GM12878 (cell line): ENCODE data around the gene KIF20B. TPM values are rescaled to one million over a fixed set of nuclear protein-coding genes. Genes with fewer than 3 reads are reported as not detected.

Experiments used
- ATAC-seq: fragments of 200-7000 bp; cut with Tn5 transposase; 3 replicates; pipeline ENCODE4 v1.9.1; 2020; ENCODE audit warnings: mild to moderate bottlenecking, moderate library complexity
- BruUV-seq: library from RNA; stranded (reverse); fragments of 400-500 nt; replicated peaks from 2 replicates; lab custom pipeline; 2021; lab: Mats Ljungman, UMichigan
- CTCF ChIA-PET: fragments of 300-600 bp; sonication (Branson Sonifier 250); formaldehyde crosslinking; extraction: SDS; loops from one replicate; lab custom pipeline; 2021; ENCODE audit warnings: inconsistent platforms; lab: Yijun Ruan, JAX
- POLR2A ChIA-PET: fragments of 350-600 bp; formaldehyde crosslinking; extraction: SDS; loops from one replicate; lab custom pipeline; 2021; ENCODE audit warnings: inconsistent platforms; lab: Charles Lee
- RAD21 ChIA-PET: fragments of 300-600 bp; sonication (Branson Sonifier 250); formaldehyde crosslinking; loops from one replicate; lab custom pipeline; 2023; ENCODE audit warnings: antibody characterized with exemption; ENCODE audit not compliant: unreplicated experiment; lab: Charles Lee
- SMC1A ChIA-PET: fragments of 300-600 bp; sonication (Branson Sonifier 250); formaldehyde crosslinking; loops from one replicate; lab custom pipeline; 2023; ENCODE audit not compliant: unreplicated experiment, uncharacterized antibody; lab: Charles Lee
- DNase-seq: peaks from one replicate; pipeline ENCODE4 v3.0.0-alpha.2; 2011; ENCODE audit warnings: low read depth, low spot score
- FAIRE-seq: peaks from 3 replicates; lab custom pipeline; 2011; peaks lifted over from hg19 to GRCh38; lab: Jason Lieb, UNC
- H2AFZ ChIP-seq: 2 replicates; pipeline ENCODE4 v1.6.0; 2011; ENCODE audit warnings: low read depth, low read length, control low read depth; ENCODE audit not compliant: control insufficient read depth
- H3K27ac ChIP-seq: 2 replicates; pipeline ENCODE4 v1.5.1; 2011; ENCODE audit warnings: control low read depth; ENCODE audit not compliant: control insufficient read depth, insufficient read depth
- H3K27me3 ChIP-seq, 2 experiments: replicated peaks in 1 of 2; 2 replicates each; pipeline versions ENCODE4 v1.6.0 to v1.6.1; 2011; ENCODE audit warnings: low read length in 1 of 2; ENCODE audit not compliant: control insufficient read depth in 2 of 2, insufficient read depth in 2 of 2
- H3K36me3 ChIP-seq, 2 experiments: 2 replicates each; pipeline ENCODE4 v1.5.1; 2011; ENCODE audit warnings: low read length in 1 of 2; ENCODE audit not compliant: control insufficient read depth in 2 of 2, insufficient read depth in 2 of 2
- H3K4me1 ChIP-seq: 2 replicates; pipeline ENCODE4 v1.6.1; 2011; ENCODE audit warnings: mild to moderate bottlenecking, low read length, moderate library complexity, mixed read lengths; ENCODE audit not compliant: control insufficient read depth, insufficient read depth
- H3K4me2 ChIP-seq: 2 replicates; pipeline ENCODE4 v1.6.0; 2011; ENCODE audit warnings: control low read depth; ENCODE audit not compliant: control insufficient read depth, insufficient read depth
- H3K4me3 ChIP-seq: fragments of 200-600 bp; sonication (generic); 2 replicates; pipeline ENCODE4 v1.5.1; 2016
- H3K79me2 ChIP-seq: 2 replicates; pipeline ENCODE4 v1.6.0; 2011; ENCODE audit warnings: low read length; ENCODE audit not compliant: control insufficient read depth, insufficient read depth
- H3K9ac ChIP-seq: 2 replicates; pipeline ENCODE4 v1.8.0; 2011; ENCODE audit warnings: low read length, control low read depth, mixed read lengths; ENCODE audit not compliant: control insufficient read depth, insufficient read depth
- H3K9me3 ChIP-seq: replicated peaks from 3 replicates; pipeline ENCODE4 v1.5.1; 2011; ENCODE audit warnings: mild to moderate bottlenecking, low read length; ENCODE audit not compliant: control insufficient read depth, insufficient read depth
- H4K20me1 ChIP-seq: 2 replicates; pipeline ENCODE4 v1.6.0; 2011; ENCODE audit not compliant: control insufficient read depth, insufficient read depth
- ATF7 ChIP-seq: fragments of 450-650 bp; IDR thresholded peaks from 2 replicates; pipeline ENCODE4 v1.6.1; 2016; ENCODE audit warnings: low read depth, mild to moderate bottlenecking
- BCL11A ChIP-seq: IDR thresholded peaks from 2 replicates; pipeline ENCODE4 v1.6.1; 2011; ENCODE audit warnings: low read depth, low read length
- BHLHE40 ChIP-seq, 2 experiments: fragments of 450-650 bp in 1 of 2; IDR thresholded peaks; 2 replicates each; pipeline ENCODE4 v1.6.1; 2011 to 2017; ENCODE audit warnings: low read depth in 2 of 2, borderline replicate concordance in 1 of 2, improper control_type of control experiment in 1 of 2, low read length in 1 of 2, mild to moderate bottlenecking in 1 of 2
- CHD2 ChIP-seq: IDR thresholded peaks from 2 replicates; pipeline ENCODE4 v1.6.1; 2011; ENCODE audit warnings: low read depth, low read length, improper control_type of control experiment, borderline replicate concordance
- EGR1 ChIP-seq, 2 experiments: IDR thresholded peaks; 1 replicate in 1 of 2; 2 replicates in 1 of 2; pipeline ENCODE4 v1.6.1; 2011 to 2012; ENCODE audit warnings: low read depth in 2 of 2, low read length in 2 of 2, borderline replicate concordance in 1 of 2, mild to moderate bottlenecking in 1 of 2, moderate library complexity in 1 of 2
- ESRRA ChIP-seq: IDR thresholded peaks from 2 replicates; pipeline ENCODE4 v1.6.1; 2012; ENCODE audit warnings: mild to moderate bottlenecking, low read length, improper control_type of control experiment
- IKZF1 ChIP-seq: fragments of 450-650 bp; conservative IDR thresholded peaks from 2 replicates; pipeline ENCODE4 v1.6.1; 2017; ENCODE audit warnings: antibody characterized with exemption, mild to moderate bottlenecking
- MLLT1 ChIP-seq: fragments of 450-650 bp; IDR thresholded peaks from 2 replicates; pipeline ENCODE4 v1.6.1; 2016; ENCODE audit warnings: mild to moderate bottlenecking
- MYB ChIP-seq: fragments of 150-350 bp; IDR thresholded peaks from 2 replicates; pipeline ENCODE4 v1.6.1; 2014; ENCODE audit warnings: mild to moderate bottlenecking, low read depth, low read length, borderline replicate concordance
- NFIC ChIP-seq: IDR thresholded peaks from 2 replicates; pipeline ENCODE4 v1.6.1; 2012; ENCODE audit warnings: low read depth, mild to moderate bottlenecking, inconsistent platforms, low read length, moderate library complexity
- RFX5 ChIP-seq: IDR thresholded peaks from 2 replicates; pipeline ENCODE4 v1.6.1; 2011; ENCODE audit warnings: low read depth, low read length, improper control_type of control experiment
- ZNF384 ChIP-seq: IDR thresholded peaks from 2 replicates; pipeline ENCODE4 v1.6.1; 2012; ENCODE audit warnings: low read depth, mild to moderate bottlenecking, low read length, improper control_type of control experiment, borderline replicate concordance
- WGBS: methylation state at CpG from one replicate; pipeline ENCODE4 v1.1.6; 2016; ENCODE audit warnings: low lambda C conversion rate; ENCODE audit not compliant: insufficient replicate concordance, insufficient coverage; ENCODE audit errors: missing lambda C conversion rate; 5-methylcytosine and 5-hydroxymethylcytosine counted together
- in situ Hi-C: fragments of 300-500 bp; cut with MboI; formaldehyde crosslinking; loops from 9 replicates; pipeline ENCODE4 v1.14.3; 2018; ENCODE audit warnings: mixed read lengths
- intact Hi-C: fragments of 100-400 bp; cut with micrococcal nuclease; formaldehyde crosslinking; loops from one replicate; pipeline ENCODE4 v1.14.2; 2022; ENCODE audit not compliant: unreplicated experiment
- polyA plus RNA-seq, 11 experiments: library from polyadenylated mRNA; depleted of rRNA in 4 of 11; unstranded in 6 of 11; stranded (reverse) in 5 of 11; fragments of >200 nt; fragmentation: Nextera tagmentation in 4 of 11; fragmentation: Illumina TruSeq in 1 of 11; extraction: Ambion mirVana in 4 of 11; extraction: Trizol in 1 of 11; gene quantifications; 1 replicate in 1 of 11; 2 replicates in 10 of 11; pipeline versions ENCODE4 v1.2.1 to v1.2.3, GENCODE V29; 2011 to 2016; ENCODE audit warnings: inconsistent platforms in 2 of 11, missing spikeins in 2 of 11, low read depth in 1 of 11
- total RNA-seq, 4 experiments: library from RNA; depleted of rRNA in 3 of 4; stranded (reverse); fragments of >200 nt in 3 of 4; fragmentation: Illumina TruSeq in 1 of 4; extraction: Trizol in 1 of 4; gene quantifications; 2 replicates each; pipeline versions ENCODE4 v1.2.1 to v1.2.3, GENCODE V29; 2013 to 2021

Gene KIF20B
- total and polyA plus RNA-seq, 10 of the 15 experiments (the other 5 are each of a cell fraction or from before 2014, with no cell fraction given) = 15.6 to 67.7 (median 44.3) TPM

DNA sequence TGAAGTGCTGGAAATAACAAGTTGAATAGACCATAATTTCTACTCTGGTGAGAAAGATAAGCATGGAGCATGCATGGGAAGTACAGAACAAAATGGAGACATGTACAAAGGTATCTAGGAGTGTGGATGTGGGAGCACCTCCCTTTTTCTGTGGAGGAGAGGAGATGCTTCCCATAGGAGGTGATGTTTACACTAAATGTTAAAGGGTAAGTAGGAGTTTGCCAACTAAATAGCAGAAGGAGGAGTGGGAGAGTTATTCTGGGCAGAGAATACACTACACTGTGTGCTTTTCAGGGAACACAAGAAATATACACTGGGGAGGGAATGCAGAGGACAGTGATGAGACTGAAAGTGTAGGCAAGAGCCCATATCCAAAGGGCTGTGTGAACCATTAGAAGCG, 35.3 kb upstream of the KIF20B start (continued):
- TF ChIP-seq MLLT1 = no peak
- no peak for TF ChIP-seq NFIC

- WGBS = 100% methylated on average over 3 of the region's 3 CpGs
- RAD21 ChIA-PET = no interaction called here
- no peak for TF ChIP-seq IKZF1
- no peak for TF ChIP-seq ZNF384
- no peak for TF ChIP-seq RFX5
- no peak for TF ChIP-seq BCL11A
- no peak for TF ChIP-seq MYB
- TF ChIP-seq ESRRA = no peak
- no peak for TF ChIP-seq ATF7
- no peak for TF ChIP-seq EGR1 (IDR thresholded peaks at IDR 0.05; ENCODE audit: borderline replicate concordance in 1 of 2, low read depth in 2 of 2, low read length in 2 of 2)
- TF ChIP-seq CHD2 = no peak
- TF ChIP-seq BHLHE40 (IDR thresholded peaks at IDR 0.05; ENCODE audit: borderline replicate concordance in 1 of 2, low read depth in 2 of 2, low read length in 1 of 2) = no peak
- no peak for TF ChIP-seq MLLT1
- Histone ChIP-seq H3K9me3 (no peaks in the 10 kb centered on the region), H4K20me1 (no peaks in the 10 kb centered on the region), H3K79me2 (no peaks in the 10 kb centered on the region), H2AFZ (no peak overlapping the region), H3K27me3 (no peaks in the 10 kb centered on the region), H3K9ac (no peak overlapping the region), H3K27ac (no peak overlapping the region), H3K36me3 (no peaks in the 10 kb centered on the region), H3K4me1 (no peaks in the 10 kb centered on the region), H3K4me3 (no peak overlapping the region), H3K4me2 (no peak overlapping the region)
- ATAC-seq = no peak
- FAIRE-seq = no peak
- POLR2A ChIA-PET = interaction anchor here (2.4 kb wide), 1 partner anchor 10 kb away, joined by 7 read pairs; no protein-coding TSS in a partner anchor
- intact Hi-C loops = no loop called here
- in situ Hi-C loops = no loop called here
- CTCF ChIA-PET = interaction anchor here (0.8 to 2.4 kb wide), 4 partner anchors 9 to 58 kb away, joined by 3 to 9 read pairs (median 4); no protein-coding TSS in a partner anchor
- SMC1A ChIA-PET = interaction anchor here (1.3 to 1.4 kb wide), 2 partner anchors 25 to 72 kb away, joined by 3 read pairs; no protein-coding TSS in a partner anchor
- DNase-seq = no peak
- no TSS peak for BruUV-seq
Measured at GRCh38 chr10:89668386-89669071, 32.9 kb upstream of the KIF20B start.
